Subcutaneous abdominal adipose tissue (tissue), 5 donors: Measurements from ENCODE around the gene VSIG4.

Experiments
- H3K27ac ChIP-seq: one replicate; pipeline ENCODE4 v1.7.0; 2013; ENCODE audit warnings: low read depth, mild to moderate bottlenecking, inconsistent platforms, low read length, moderate library complexity
- H3K27me3 ChIP-seq, 5 donors: one replicate each; pipeline ENCODE4 v1.7.0; 2013; ENCODE audit warnings: low read length in 5 of 5, inconsistent platforms in 1 of 5; ENCODE audit not compliant: control insufficient read depth in 5 of 5, insufficient read depth in 4 of 5
- H3K36me3 ChIP-seq, 5 donors: one replicate each; pipeline ENCODE4 v1.7.0; 2013; ENCODE audit warnings: low read length in 5 of 5; ENCODE audit not compliant: control insufficient read depth in 5 of 5, insufficient read depth in 5 of 5
- H3K4me1 ChIP-seq, 5 donors: one replicate each; pipeline ENCODE4 v1.7.0; 2013; ENCODE audit warnings: low read length in 5 of 5, mild to moderate bottlenecking in 3 of 5, moderate library complexity in 1 of 5; ENCODE audit not compliant: control insufficient read depth in 5 of 5, insufficient read depth in 5 of 5
- H3K4me3 ChIP-seq, 5 donors: one replicate each; pipeline ENCODE4 v1.7.0; 2013; ENCODE audit warnings: low read length in 5 of 5, low read depth in 1 of 5
- H3K9ac ChIP-seq, 5 donors: one replicate each; pipeline ENCODE4 v1.7.0; 2013; ENCODE audit warnings: low read length in 5 of 5, mild to moderate bottlenecking in 4 of 5, moderate library complexity in 3 of 5
- H3K9me3 ChIP-seq, 5 donors: one replicate each; pipeline ENCODE4 v1.7.0; 2013; ENCODE audit warnings: low read length in 5 of 5; ENCODE audit not compliant: control insufficient read depth in 5 of 5
- donor health status: healthy.
- donor health status: healthy.
- donor health status: healthy.
- donor health status: healthy.
- donor health status: healthy.

Gene VSIG4

GRCh38 chrX:66018585-66019309, 21.1 kb downstream of the VSIG4 start:
- H3K4me3 ChIP-seq, result no peak overlapping the region
- no peak overlapping the region for H3K9ac ChIP-seq
- no peaks in the 10 kb centered on the region for H3K9me3 ChIP-seq
- peaks cover 0 to 8% (median 7%) of the 10 kb centered on the region in 5 donors for H3K27me3 ChIP-seq
- H3K4me1 ChIP-seq, result peaks cover 2 to 37% (median 11%) of the 10 kb centered on the region in 5 donors
- H3K27ac ChIP-seq, result no peak overlapping the region
- no peaks in the 10 kb centered on the region for H3K36me3 ChIP-seq

- peaks cover 2 to 42% (median 12%) of the 10 kb centered on the region in 5 donors for H3K4me1 ChIP-seq
- no peaks in the 10 kb centered on the region for H3K9me3 ChIP-seq
- no peaks in the 10 kb centered on the region for H3K36me3 ChIP-seq
- no peak overlapping the region for H3K4me3 ChIP-seq
- no peak overlapping the region for H3K27ac ChIP-seq
- peaks cover 0 to 8% (median 4%) of the 10 kb centered on the region in 5 donors for H3K27me3 ChIP-seq
- H3K9ac ChIP-seq, result no peak overlapping the region
Observed at GRCh38 chrX:66017659-66018170, 22.2 kb downstream of the VSIG4 start.

DNA sequence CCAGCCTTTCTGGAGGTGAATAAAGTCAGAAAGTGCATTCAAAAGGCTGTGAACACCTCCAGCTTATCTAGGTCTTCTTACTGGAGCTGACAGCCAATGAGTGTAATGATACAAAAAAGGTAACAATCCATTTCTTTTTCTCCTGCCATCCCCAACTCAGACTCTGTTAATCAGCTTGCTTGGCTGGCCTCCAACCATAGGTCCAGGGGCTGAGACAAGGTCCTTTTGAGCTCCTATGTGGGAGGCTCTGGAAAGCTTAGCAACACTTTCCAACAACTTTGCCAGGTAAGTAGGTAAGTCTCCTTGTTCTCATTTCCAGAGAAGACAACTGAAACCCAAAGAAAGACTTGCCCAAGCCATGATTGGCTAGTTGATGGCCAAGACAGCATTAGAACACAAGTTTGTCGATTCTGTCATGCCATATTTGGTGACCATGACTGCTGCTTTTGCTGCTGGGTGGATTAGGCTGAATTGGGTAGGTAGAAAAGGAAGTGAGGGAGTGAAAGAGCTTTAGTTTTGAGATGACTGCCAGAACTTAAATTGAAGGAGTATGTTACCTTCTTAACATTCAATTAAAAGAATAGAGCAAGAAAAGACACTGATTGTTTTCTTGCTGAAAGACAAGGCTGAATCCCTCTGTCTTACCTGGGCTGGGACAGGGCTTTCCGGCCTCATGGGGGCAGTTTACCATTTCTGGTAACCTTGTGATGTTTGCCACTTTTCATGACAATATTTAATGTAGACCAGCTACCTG, 22.8 kb downstream of the VSIG4 start:
- Histone ChIP-seq H3K36me3 (no peaks in the 10 kb centered on the region), H3K9me3 (no peaks in the 10 kb centered on the region), H3K4me1 (peaks cover 2 to 49% (median 16%) of the 10 kb centered on the region in 5 donors), H3K4me3 (peak overlapping the region in 3 of 5 donors; percentile 2 to 28 (median 12)), H3K9ac (no peak overlapping the region), H3K27ac (no peak overlapping the region), H3K27me3 (peaks cover 0 to 7% (median 2%) of the 10 kb centered on the region in 5 donors)

GRCh38 chrX:66015900-66016689, 23.8 kb downstream of the VSIG4 start:
- H3K36me3 ChIP-seq, result no peaks in the 10 kb centered on the region
- H3K9me3 ChIP-seq, result no peaks in the 10 kb centered on the region
- H3K4me3 ChIP-seq, result peak overlapping the region in 4 of 5 donors; percentile 12 to 65 (median 38)
- H3K4me1 ChIP-seq, result peaks cover 2 to 45% (median 16%) of the 10 kb centered on the region in 5 donors
- peaks cover 0 to 7% (median 2%) of the 10 kb centered on the region in 5 donors for H3K27me3 ChIP-seq
- no peak overlapping the region for H3K9ac ChIP-seq
- no peak overlapping the region for H3K27ac ChIP-seq

GRCh38 chrX:66015152-66015831, 24.6 kb downstream of the VSIG4 start:
- Histone ChIP-seq H3K9me3 (no peaks in the 10 kb centered on the region), H3K27me3 (peaks cover 0 to 7% (median 2%) of the 10 kb centered on the region in 5 donors), H3K36me3 (no peaks in the 10 kb centered on the region), H3K9ac (no peak overlapping the region), H3K4me1 (peaks cover 2 to 40% (median 16%) of the 10 kb centered on the region in 5 donors), H3K4me3 (peak overlapping the region in 4 of 5 donors; percentile 7 to 65 (median 38)), H3K27ac (no peak overlapping the region)

DNA sequence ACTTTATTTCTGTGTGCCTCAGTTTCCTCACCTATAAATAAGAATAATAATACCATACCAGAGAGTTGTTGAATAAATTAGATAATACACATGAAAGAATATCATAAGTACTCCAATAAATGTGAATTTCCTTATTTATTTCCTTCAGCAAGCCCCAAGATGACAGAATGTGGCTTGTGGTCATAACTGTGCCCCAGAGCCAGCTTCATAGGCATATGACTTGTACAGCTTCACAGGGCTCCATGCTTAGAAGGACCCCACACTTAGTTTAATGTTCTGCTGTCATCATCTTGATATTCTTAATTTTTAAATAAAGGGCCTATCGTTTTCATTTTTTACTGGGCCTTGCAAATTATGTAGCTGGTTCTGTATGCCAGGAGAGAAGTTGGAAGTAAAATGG, 25.3 kb downstream of the VSIG4 start:
- Histone ChIP-seq H3K4me1 (peaks cover 2 to 40% (median 16%) of the 10 kb centered on the region in 5 donors), H3K27ac (no peak overlapping the region), H3K4me3 (no peak overlapping the region), H3K36me3 (no peaks in the 10 kb centered on the region), H3K9me3 (no peaks in the 10 kb centered on the region), H3K9ac (no peak overlapping the region), H3K27me3 (peaks cover 0 to 7% (median 2%) of the 10 kb centered on the region in 5 donors)

- no peak overlapping the region for H3K4me3 ChIP-seq
- H3K9ac ChIP-seq, result no peak overlapping the region
- no peaks in the 10 kb centered on the region for H3K9me3 ChIP-seq
- peaks cover 0 to 7% (median 2%) of the 10 kb centered on the region in 5 donors for H3K27me3 ChIP-seq
- H3K4me1 ChIP-seq, result peaks cover 2 to 40% (median 16%) of the 10 kb centered on the region in 5 donors
- H3K36me3 ChIP-seq, result no peaks in the 10 kb centered on the region
- H3K27ac ChIP-seq, result no peak overlapping the region
Observed at GRCh38 chrX:66014084-66014483, 25.8 kb downstream of the VSIG4 start.

- H3K27me3 ChIP-seq, result peaks cover 0 to 3% (median 2%) of the 10 kb centered on the region in 5 donors
- H3K4me3 ChIP-seq, result no peak overlapping the region
- peaks cover 2 to 36% (median 16%) of the 10 kb centered on the region in 5 donors for H3K4me1 ChIP-seq
- H3K36me3 ChIP-seq, result no peaks in the 10 kb centered on the region
- H3K9me3 ChIP-seq, result no peaks in the 10 kb centered on the region
- H3K27ac ChIP-seq, result no peak overlapping the region
- H3K9ac ChIP-seq, result no peak overlapping the region
Observed at GRCh38 chrX:66013194-66013816, 26.6 kb downstream of the VSIG4 start.

- Histone ChIP-seq H3K27ac (no peak overlapping the region), H3K4me3 (no peak overlapping the region), H3K9me3 (no peaks in the 10 kb centered on the region), H3K27me3 (peaks cover 0 to 3% (median 2%) of the 10 kb centered on the region in 5 donors), H3K36me3 (no peaks in the 10 kb centered on the region), H3K9ac (no peak overlapping the region), H3K4me1 (peaks cover 2 to 36% (median 16%) of the 10 kb centered on the region in 5 donors)
Observed at GRCh38 chrX:66012094-66012534, 27.8 kb downstream of the VSIG4 start.
